D721Med (cell line): ENCODE data around the gene CABP7.

ENCODE experiments used
- DNase-seq: peaks from one replicate; pipeline ENCODE4 v3.0.0; 2011; ENCODE audit warnings: low spot score; ENCODE audit not compliant: insufficient read length
- FAIRE-seq: peaks from 2 replicates; lab custom pipeline; 2011; peaks lifted over from hg19 to GRCh38; lab: Jason Lieb, UNC
- CTCF ChIP-seq: IDR thresholded peaks from 2 replicates; pipeline ENCODE4 v1.5.1; 2012; ENCODE audit warnings: mild to moderate bottlenecking, control low read depth; ENCODE audit not compliant: insufficient read depth; ENCODE audit errors: missing control alignments

Gene CABP7

GRCh38 chr22:29702931-29703501 lies 16.8 kb upstream of the CABP7 start:
- no peak for TF ChIP-seq CTCF
- DNase-seq (no peak), FAIRE-seq (no peak)

GRCh38 chr22:29703569-29704195 lies 16.1 kb upstream of the CABP7 start:
- no peak for FAIRE-seq
- TF ChIP-seq CTCF: no peak

GRCh38 chr22:29704528-29705285 lies 15.1 kb upstream of the CABP7 start:
- no peak for DNase-seq
- no peak for TF ChIP-seq CTCF
- no peak for FAIRE-seq

More at GRCh38 chr22:29703569-29704195, 16.1 kb upstream of the CABP7 start:
- no peak for DNase-seq

GRCh38 chr22:29705651-29706050 lies 14.2 kb upstream of the CABP7 start:
- DNase-seq: no peak
- no peak for TF ChIP-seq CTCF

GRCh38 chr22:29706486-29706885 lies 13.3 kb upstream of the CABP7 start:
- no peak for TF ChIP-seq CTCF
- no peak for DNase-seq
- FAIRE-seq: no peak

More at GRCh38 chr22:29705651-29706050, 14.2 kb upstream of the CABP7 start:
- no peak for FAIRE-seq

- FAIRE-seq: no peak
- no peak for DNase-seq
- TF ChIP-seq CTCF: no peak
Measured at GRCh38 chr22:29707010-29707409, 12.8 kb upstream of the CABP7 start.

GRCh38 chr22:29707471-29707870 lies 12.3 kb upstream of the CABP7 start:
- DNase-seq: no peak
- TF ChIP-seq CTCF: no peak
- no peak for FAIRE-seq
